ENCODE data around the gene JARID2.

JARID2 gene

DNA sequence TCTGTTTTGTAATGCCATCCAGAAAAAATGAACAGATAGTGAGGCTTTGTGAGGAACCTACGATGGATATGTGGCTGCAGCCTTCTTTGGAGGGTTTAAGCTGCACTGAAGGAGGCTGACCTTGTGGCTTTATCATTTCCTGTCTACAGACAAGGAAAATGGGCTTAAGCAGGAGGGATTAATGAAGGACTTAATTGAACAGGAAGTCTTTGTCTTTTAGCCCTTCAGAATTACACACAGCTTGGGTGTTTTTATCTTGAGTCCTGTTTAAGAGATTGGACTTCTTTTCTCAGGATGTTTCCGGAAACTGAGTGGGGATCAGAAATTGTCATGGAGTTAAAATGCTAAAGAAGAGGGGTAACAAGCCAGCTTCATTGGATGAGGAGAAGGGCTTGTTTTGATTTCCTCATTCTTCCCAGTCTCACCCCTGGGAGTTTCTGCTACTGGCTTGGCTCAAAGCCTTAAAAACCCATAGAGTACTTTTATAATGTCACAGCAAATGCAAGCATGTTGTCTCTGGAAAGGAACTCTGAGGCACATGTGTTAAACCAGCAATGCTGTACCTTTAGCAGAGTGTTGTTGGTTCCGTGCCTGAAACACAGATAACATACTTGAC, 193.6 kb downstream of the JARID2 start:
- H3K4me3 ChIP-seq (ENCODE audit: low read depth, low read length): no peak overlapping the region
- TF ChIP-seq, protein P1, sequence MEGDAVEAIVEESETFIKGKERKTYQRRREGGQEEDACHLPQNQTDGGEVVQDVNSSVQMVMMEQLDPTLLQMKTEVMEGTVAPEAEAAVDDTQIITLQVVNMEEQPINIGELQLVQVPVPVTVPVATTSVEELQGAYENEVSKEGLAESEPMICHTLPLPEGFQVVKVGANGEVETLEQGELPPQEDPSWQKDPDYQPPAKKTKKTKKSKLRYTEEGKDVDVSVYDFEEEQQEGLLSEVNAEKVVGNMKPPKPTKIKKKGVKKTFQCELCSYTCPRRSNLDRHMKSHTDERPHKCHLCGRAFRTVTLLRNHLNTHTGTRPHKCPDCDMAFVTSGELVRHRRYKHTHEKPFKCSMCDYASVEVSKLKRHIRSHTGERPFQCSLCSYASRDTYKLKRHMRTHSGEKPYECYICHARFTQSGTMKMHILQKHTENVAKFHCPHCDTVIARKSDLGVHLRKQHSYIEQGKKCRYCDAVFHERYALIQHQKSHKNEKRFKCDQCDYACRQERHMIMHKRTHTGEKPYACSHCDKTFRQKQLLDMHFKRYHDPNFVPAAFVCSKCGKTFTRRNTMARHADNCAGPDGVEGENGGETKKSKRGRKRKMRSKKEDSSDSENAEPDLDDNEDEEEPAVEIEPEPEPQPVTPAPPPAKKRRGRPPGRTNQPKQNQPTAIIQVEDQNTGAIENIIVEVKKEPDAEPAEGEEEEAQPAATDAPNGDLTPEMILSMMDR (IDR thresholded peaks at IDR 0.05; ENCODE audit: insufficient read depth, low read length, missing control alignments): no peak
- POLR2A ChIA-PET: no interaction called here
- DNase-seq (ENCODE audit: low read depth, low spot score): no peak
- CTCF ChIA-PET: interaction anchor here (1.0 kb wide), 1 partner anchor 34 kb away, joined by 3 read pairs; no protein-coding TSS in a partner anchor

DNA sequence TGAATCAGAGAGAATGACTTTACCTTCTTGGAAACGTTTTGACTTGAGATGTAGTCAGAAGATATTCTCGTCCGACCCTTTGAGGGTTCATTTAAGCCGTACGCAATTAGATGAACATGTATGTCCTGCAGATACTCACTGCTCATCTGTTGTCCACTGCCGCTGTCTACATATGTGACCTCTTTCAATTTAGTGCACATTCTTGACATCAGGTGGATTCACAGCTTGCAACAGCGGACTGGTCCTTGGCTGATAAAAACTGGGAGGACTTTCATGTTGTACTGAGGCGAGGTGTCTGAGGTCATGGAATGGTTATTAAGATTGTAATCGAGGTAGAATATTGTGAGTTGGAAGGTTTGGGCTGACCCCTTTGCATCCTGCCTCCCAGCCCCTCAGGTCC, 194.2 kb downstream of the JARID2 start:
- CTCF ChIA-PET: interaction anchor here (0.6 to 3.4 kb wide), 7 partner anchors 8 to 202 kb away, joined by 3 to 20 read pairs (median 3); no protein-coding TSS in a partner anchor
- DNase-seq (ENCODE audit: low read depth, low spot score): no peak
- H3K4me3 ChIP-seq (ENCODE audit: low read depth, low read length): no peak overlapping the region
- POLR2A ChIA-PET: no interaction called here
- TF ChIP-seq, protein P1 (IDR thresholded peaks at IDR 0.05; ENCODE audit: insufficient read depth, low read length, missing control alignments): no peak

DNA sequence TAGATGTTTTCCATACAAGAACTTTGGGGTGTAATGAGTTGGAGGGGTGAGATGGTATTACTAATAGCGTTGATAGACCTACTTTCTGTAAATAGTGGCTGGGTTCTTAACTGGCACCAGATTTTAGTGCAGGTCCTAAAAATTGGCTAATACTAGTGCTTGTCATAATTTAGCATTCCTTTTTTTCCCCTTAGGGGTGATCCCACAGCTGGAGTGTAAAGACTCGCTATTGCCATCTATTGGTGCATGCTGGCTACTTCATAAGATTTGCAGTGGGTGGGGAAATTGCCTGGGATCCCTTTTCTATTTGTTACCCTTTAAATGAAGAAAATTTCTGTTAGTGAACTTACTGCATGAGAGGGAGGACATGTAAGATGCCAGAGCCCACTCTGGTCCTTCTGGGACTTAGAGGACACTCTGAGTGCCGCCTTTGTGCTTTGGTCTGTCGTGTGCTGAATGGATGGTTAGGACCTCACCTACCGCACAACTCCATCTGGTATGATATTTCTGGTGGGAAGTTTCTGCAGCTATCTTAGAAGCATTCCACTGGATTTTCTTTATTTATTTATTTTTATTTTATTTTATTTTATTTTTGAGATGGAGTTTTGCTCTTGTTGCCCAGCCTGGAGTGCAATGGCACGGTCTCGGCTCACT, 195.5 kb downstream of the JARID2 start:
- H3K4me3 ChIP-seq (ENCODE audit: low read depth, low read length): no peak overlapping the region
- ChIA-PET POLR2A (no interaction called here), CTCF (interaction anchor here (0.6 to 3.4 kb wide), 19 partner anchors 9 to 713 kb away, joined by 3 to 20 read pairs (median 4); no protein-coding TSS in a partner anchor)
- TF ChIP-seq, protein P1 (IDR thresholded peaks at IDR 0.05; ENCODE audit: insufficient read depth, low read length, missing control alignments): peak; percentile 71
- no peak for DNase-seq (ENCODE audit: low read depth, low spot score)

DNA sequence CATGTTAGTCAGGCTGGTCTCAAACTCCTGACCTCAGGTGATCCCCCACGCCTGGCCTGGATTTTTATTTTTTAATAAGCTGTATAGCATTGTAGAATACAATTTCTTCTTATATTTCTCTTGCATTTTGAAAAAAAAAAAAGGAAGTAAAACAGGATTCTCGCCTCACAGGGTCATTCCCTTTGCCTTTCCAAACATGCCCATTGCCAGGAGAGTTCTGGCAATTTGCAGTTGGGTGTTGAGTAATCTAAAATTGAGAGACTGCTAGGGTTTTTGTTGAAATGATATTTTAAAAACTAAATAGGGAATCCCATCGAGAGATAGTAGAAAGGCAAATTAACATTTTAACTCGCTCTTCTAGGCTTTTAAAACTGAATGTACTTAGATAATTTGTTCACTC, 196.1 kb downstream of the JARID2 start:
- CTCF ChIA-PET: interaction anchor here (0.9 to 3.4 kb wide), 13 partner anchors 10 to 195 kb away, joined by 3 to 20 read pairs (median 4); no protein-coding TSS in a partner anchor
- TF ChIP-seq, protein P1 (IDR thresholded peaks at IDR 0.05; ENCODE audit: insufficient read depth, low read length, missing control alignments): no peak
- no peak for DNase-seq (ENCODE audit: low read depth, low spot score)
- no peak overlapping the region for H3K4me3 ChIP-seq (ENCODE audit: low read depth, low read length)
- POLR2A ChIA-PET: no interaction called here

DNA sequence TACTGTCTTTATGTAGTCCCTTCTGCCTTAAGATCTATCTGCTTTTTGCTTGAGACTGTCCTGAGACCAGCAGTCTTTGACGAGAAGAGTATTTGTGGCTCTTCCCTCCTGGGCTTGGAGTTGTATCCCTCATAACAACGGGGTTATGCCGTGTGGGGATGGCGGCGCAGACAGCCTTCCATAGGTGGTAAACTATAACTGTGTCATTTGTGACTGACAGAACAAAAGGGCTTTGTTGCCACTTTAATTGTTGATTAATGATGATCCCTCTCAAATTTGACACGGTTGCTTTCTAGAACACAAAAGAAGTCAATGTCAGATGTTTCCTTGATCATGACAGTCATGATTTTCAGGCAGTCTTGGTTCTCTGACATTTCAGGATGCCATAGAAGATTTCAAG, 196.6 kb downstream of the JARID2 start:
- POLR2A ChIA-PET: no interaction called here
- DNase-seq (ENCODE audit: low read depth, low spot score): no peak
- TF ChIP-seq, protein P1 (IDR thresholded peaks at IDR 0.05; ENCODE audit: insufficient read depth, low read length, missing control alignments): no peak
- H3K4me3 ChIP-seq (ENCODE audit: low read depth, low read length): no peak overlapping the region
- CTCF ChIA-PET: interaction anchor here (0.9 to 3.4 kb wide), 11 partner anchors 10 to 195 kb away, joined by 3 to 20 read pairs (median 4); no protein-coding TSS in a partner anchor

DNA sequence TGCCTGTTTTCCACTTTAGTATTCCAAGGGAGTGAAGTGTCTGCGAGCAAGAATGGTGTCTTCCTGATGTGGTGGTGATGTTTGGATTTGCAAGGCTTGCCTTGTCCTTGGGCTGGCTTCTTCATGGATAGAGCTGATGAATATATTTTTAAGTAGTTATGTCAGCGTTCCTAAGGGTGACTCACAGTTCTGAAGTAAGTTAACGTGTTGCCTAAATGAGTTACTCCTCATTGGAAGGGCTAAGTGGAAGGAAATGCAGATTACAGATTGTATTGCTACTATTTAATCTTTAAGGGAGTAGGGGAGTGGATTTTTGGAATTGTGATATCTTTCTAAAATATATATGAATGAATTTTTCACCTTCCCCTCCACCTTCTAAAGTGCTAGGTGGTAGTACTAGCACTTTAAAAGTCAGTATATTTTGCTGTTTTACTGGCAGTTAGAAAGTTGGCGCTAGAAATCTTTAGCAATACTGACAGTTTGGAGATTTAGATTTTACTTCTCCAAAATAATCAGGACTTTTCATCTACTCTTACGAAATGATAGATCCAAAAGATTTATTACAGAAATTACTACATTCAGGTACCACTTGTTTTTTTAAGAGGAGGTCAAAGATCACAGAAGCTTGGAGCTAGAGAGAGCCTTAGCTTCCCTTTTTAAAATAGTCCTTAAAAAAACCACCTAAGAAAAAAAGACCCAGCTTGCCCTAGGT, 197.4 kb downstream of the JARID2 start:
- ChIA-PET POLR2A (no interaction called here), CTCF (interaction anchor here (0.7 to 3.4 kb wide), 8 partner anchors 11 to 1310 kb away, joined by 3 to 20 read pairs (median 4); no protein-coding TSS in a partner anchor)
- H3K4me3 ChIP-seq (ENCODE audit: low read depth, low read length): no peak overlapping the region
- peak; percentile 63 for DNase-seq (ENCODE audit: low read depth, low spot score)
- TF ChIP-seq, protein P1 (IDR thresholded peaks at IDR 0.05; ENCODE audit: insufficient read depth, low read length, missing control alignments): no peak
